GM18502 (cell line): Measurements from ENCODE around the gene BLCAP.

ENCODE experiments used
- ATAC-seq: cut with Tn5 transposase; IDR thresholded peaks from one replicate; pipeline ENCODE4 v1.9.1; 2021; ENCODE audit warnings: mild to moderate bottlenecking; ENCODE audit not compliant: unreplicated experiment, poor library complexity

Gene BLCAP

GRCh38 chr20:37518606-37519507 is 8.8 kb downstream of the BLCAP start:
- no peak for ATAC-seq

- no peak for ATAC-seq
Observed at GRCh38 chr20:37518059-37518458, 9.6 kb downstream of the BLCAP start.

GRCh38 chr20:37516811-37517750 is 10.6 kb downstream of the BLCAP start:
- ATAC-seq = no peak

- ATAC-seq = no peak
Observed at GRCh38 chr20:37515876-37516275, 11.8 kb downstream of the BLCAP start.

- no peak for ATAC-seq
Observed at GRCh38 chr20:37513779-37514359, 13.8 kb downstream of the BLCAP start.

GRCh38 chr20:37511610-37512275 is 15.9 kb downstream of the BLCAP start:
- ATAC-seq = no peak

- ATAC-seq = no peak
Observed at GRCh38 chr20:37510226-37510625, 17.4 kb downstream of the BLCAP start.

GRCh38 chr20:37506152-37506725 is 21.4 kb downstream of the BLCAP start:
- no peak for ATAC-seq

GRCh38 chr20:37505263-37506151 is 22.2 kb downstream of the BLCAP start:
- no peak for ATAC-seq

- no peak for ATAC-seq
Observed at GRCh38 chr20:37504404-37505096, 23.1 kb downstream of the BLCAP start.

GRCh38 chr20:37503256-37503927 is 24.3 kb downstream of the BLCAP start:
- ATAC-seq = no peak

- no peak for ATAC-seq
Observed at GRCh38 chr20:37502654-37503053, 25.0 kb downstream of the BLCAP start.

- ATAC-seq = no peak
Observed at GRCh38 chr20:37501940-37502339, 25.7 kb downstream of the BLCAP start.

GRCh38 chr20:37500311-37500710 is 27.4 kb downstream of the BLCAP start:
- ATAC-seq = no peak

- no peak for ATAC-seq
Observed at GRCh38 chr20:37498066-37498665, 29.5 kb downstream of the BLCAP start.

GRCh38 chr20:37494796-37495195 is 32.9 kb downstream of the BLCAP start:
- no peak for ATAC-seq

- ATAC-seq = no peak
Observed at GRCh38 chr20:37494301-37494700, 33.4 kb downstream of the BLCAP start.
